ENCODE data around the gene RNF14. TPM values are rescaled to one million over a fixed set of nuclear protein-coding genes. Genes with fewer than 3 reads are reported as not detected.

The RNF14 gene
- polyA plus RNA-seq, 1 donor from 2014 or later = 82.1 TPM

DNA sequence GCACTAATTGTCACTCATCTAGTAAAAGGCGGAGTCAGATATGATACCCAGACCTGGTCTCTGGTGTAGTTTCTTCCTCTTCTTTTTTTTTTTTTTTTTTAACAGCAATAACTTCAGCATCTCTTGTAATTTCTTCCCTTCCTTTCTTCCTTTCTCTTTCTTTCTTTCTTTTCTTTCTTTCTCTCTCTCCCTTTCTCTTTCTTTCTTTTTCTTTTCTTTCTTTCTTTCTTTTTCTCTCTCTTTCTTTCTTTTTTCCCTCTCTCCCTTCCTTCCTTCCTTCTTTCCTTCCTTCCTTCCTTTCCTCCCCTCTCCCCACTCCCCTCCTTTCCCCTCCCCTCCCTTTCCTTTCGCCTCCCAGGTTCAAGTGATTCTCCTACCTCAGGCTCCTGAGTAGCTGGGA lies 69.8 kb downstream of the RNF14 start:
- H3K9ac ChIP-seq (ENCODE audit: low read length) = no peak overlapping the region
- no peaks in the 10 kb centered on the region for H3K36me3 ChIP-seq (ENCODE audit: insufficient read depth, low read length)
- H3K27me3 ChIP-seq (ENCODE audit: insufficient read depth, low read depth, low read length) = no peaks in the 10 kb centered on the region
- H3K9me3 ChIP-seq (ENCODE audit: low read length) = no peaks in the 10 kb centered on the region
- H3K9me2 ChIP-seq (ENCODE audit: insufficient read depth, low read length) = no peaks in the 10 kb centered on the region
- H2AFZ ChIP-seq (ENCODE audit: low read depth, low read length) = no peak overlapping the region
- H3K4me3 ChIP-seq (ENCODE audit: low read length) = no peak overlapping the region
- no peaks in the 10 kb centered on the region for H3K79me2 ChIP-seq (replicated peaks; ENCODE audit: insufficient read depth, low read length)
- no peak overlapping the region for H3K4me2 ChIP-seq (ENCODE audit: low read length)
- H4K20me1 ChIP-seq (ENCODE audit: insufficient read depth) = no peaks in the 10 kb centered on the region
- TF ChIP-seq RAD21 (conservative IDR thresholded peaks at IDR 0.05) (no peak), TAF1 (IDR thresholded peaks at IDR 0.05; ENCODE audit: low read depth) (no peak), POLR2AphosphoS5 (IDR thresholded peaks at IDR 0.05) (no peak), MXI1 (conservative IDR thresholded peaks at IDR 0.05; ENCODE audit: poor library complexity, severe bottlenecking) (no peak), SMC3 (conservative IDR thresholded peaks at IDR 0.05; ENCODE audit: poor library complexity) (no peak), EP300 (conservative IDR thresholded peaks at IDR 0.05; ENCODE audit: poor library complexity, severe bottlenecking) (no peak), EZH2 (IDR thresholded peaks at IDR 0.05; ENCODE audit: borderline replicate concordance, insufficient read depth, low read length, poor library complexity, severe bottlenecking) (no peak)
- TF ChIP-seq, protein P1, sequence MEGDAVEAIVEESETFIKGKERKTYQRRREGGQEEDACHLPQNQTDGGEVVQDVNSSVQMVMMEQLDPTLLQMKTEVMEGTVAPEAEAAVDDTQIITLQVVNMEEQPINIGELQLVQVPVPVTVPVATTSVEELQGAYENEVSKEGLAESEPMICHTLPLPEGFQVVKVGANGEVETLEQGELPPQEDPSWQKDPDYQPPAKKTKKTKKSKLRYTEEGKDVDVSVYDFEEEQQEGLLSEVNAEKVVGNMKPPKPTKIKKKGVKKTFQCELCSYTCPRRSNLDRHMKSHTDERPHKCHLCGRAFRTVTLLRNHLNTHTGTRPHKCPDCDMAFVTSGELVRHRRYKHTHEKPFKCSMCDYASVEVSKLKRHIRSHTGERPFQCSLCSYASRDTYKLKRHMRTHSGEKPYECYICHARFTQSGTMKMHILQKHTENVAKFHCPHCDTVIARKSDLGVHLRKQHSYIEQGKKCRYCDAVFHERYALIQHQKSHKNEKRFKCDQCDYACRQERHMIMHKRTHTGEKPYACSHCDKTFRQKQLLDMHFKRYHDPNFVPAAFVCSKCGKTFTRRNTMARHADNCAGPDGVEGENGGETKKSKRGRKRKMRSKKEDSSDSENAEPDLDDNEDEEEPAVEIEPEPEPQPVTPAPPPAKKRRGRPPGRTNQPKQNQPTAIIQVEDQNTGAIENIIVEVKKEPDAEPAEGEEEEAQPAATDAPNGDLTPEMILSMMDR (IDR thresholded peaks at IDR 0.05; ENCODE audit: poor library complexity, severe bottlenecking) = no peak
- TF ChIP-seq, protein P2, sequence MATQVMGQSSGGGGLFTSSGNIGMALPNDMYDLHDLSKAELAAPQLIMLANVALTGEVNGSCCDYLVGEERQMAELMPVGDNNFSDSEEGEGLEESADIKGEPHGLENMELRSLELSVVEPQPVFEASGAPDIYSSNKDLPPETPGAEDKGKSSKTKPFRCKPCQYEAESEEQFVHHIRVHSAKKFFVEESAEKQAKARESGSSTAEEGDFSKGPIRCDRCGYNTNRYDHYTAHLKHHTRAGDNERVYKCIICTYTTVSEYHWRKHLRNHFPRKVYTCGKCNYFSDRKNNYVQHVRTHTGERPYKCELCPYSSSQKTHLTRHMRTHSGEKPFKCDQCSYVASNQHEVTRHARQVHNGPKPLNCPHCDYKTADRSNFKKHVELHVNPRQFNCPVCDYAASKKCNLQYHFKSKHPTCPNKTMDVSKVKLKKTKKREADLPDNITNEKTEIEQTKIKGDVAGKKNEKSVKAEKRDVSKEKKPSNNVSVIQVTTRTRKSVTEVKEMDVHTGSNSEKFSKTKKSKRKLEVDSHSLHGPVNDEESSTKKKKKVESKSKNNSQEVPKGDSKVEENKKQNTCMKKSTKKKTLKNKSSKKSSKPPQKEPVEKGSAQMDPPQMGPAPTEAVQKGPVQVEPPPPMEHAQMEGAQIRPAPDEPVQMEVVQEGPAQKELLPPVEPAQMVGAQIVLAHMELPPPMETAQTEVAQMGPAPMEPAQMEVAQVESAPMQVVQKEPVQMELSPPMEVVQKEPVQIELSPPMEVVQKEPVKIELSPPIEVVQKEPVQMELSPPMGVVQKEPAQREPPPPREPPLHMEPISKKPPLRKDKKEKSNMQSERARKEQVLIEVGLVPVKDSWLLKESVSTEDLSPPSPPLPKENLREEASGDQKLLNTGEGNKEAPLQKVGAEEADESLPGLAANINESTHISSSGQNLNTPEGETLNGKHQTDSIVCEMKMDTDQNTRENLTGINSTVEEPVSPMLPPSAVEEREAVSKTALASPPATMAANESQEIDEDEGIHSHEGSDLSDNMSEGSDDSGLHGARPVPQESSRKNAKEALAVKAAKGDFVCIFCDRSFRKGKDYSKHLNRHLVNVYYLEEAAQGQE (IDR thresholded peaks at IDR 0.05; ENCODE audit: borderline replicate concordance) = no peak
- no peaks in the 10 kb centered on the region for H3F3A ChIP-seq (ENCODE audit: insufficient read depth, low read length, poor library complexity, severe bottlenecking)
- no peak overlapping the region for H3K27ac ChIP-seq (ENCODE audit: low read length)

Other genes starting within 250 kb of the RNF14 start
- gene PCDH1, start 90.7 kb upstream of the RNF14 start, polyA plus RNA-seq = 13.9 and 21.3 TPM in 2 replicates
- 49.6 and 61.4 TPM in 2 replicates for gene DELE1, start 45.2 kb upstream of the RNF14 start, polyA plus RNA-seq
- gene PCDH12, start 10.9 kb upstream of the RNF14 start, polyA plus RNA-seq = not detected in 2 replicates
- gene GNPDA1, start 43.9 kb downstream of the RNF14 start, polyA plus RNA-seq = 28.9 and 32.2 TPM in 2 replicates
- gene NDFIP1, start 139.7 kb downstream of the RNF14 start, polyA plus RNA-seq = 99.7 and 102 TPM in 2 replicates

Data from neural cell (in vitro differentiated cells).